ENCODE results near the gene IREB2. TPM values are rescaled to one million over a fixed set of nuclear protein-coding genes. Genes with fewer than 3 reads are reported as not detected.

The IREB2 gene
- total RNA-seq, 2 experiments from 2014 or later = 27.1 to 77.6 TPM

- H3K4me2 ChIP-seq (ENCODE audit: low read length) = no peak overlapping the region
- no peaks in the 10 kb centered on the region for H3K9me2 ChIP-seq (ENCODE audit: insufficient read depth, low read length)
- no peak for DNase-seq (ENCODE audit: low spot score)
- ChIA-PET CTCF (ENCODE audit: unreplicated experiment) (no interaction called here), POLR2A (interaction anchor here (1.2 kb wide), 1 partner anchor 9 kb away, joined by 4 read pairs; no protein-coding TSS in a partner anchor)
- no peak overlapping the region for H3K4me3 ChIP-seq (ENCODE audit: low read depth, low read length, poor library complexity, severe bottlenecking)
- intact Hi-C loops (cut with micrococcal nuclease; ENCODE audit: unreplicated experiment) = no loop called here
- no peak for TF ChIP-seq EZH2phosphoT487 (IDR thresholded peaks at IDR 0.05; ENCODE audit: borderline replicate concordance, low read depth, low read length)
- peaks cover 46% of the 10 kb centered on the region for H3K36me3 ChIP-seq (ENCODE audit: insufficient read depth, low read length)
- no peak overlapping the region for H2AFZ ChIP-seq (ENCODE audit: low read length)
- H3K9me3 ChIP-seq (ENCODE audit: low read length) = no peaks in the 10 kb centered on the region
- H3K4me1 ChIP-seq (ENCODE audit: insufficient read depth, low read length, poor library complexity, severe bottlenecking) = no peaks in the 10 kb centered on the region
- no peaks in the 10 kb centered on the region for H4K20me1 ChIP-seq (ENCODE audit: insufficient read depth, low read length)
- no peaks in the 10 kb centered on the region for H3K79me2 ChIP-seq (ENCODE audit: insufficient read depth, low read depth, low read length)
- no TSS peak for BruUV-seq (replicated peaks)
- H3K27ac ChIP-seq (ENCODE audit: low read depth, low read length, poor library complexity, severe bottlenecking) = no peak overlapping the region
Observed at GRCh38 chr15:78502641-78503040, 64.6 kb downstream of the IREB2 start.

- peak within 1 kb of the TSS; percentile 69 for H3K4me2 ChIP-seq (ENCODE audit: low read length)
- ChIA-PET CTCF (ENCODE audit: unreplicated experiment) (no interaction called here), POLR2A (no interaction called here)
- H3K9me2 ChIP-seq (ENCODE audit: insufficient read depth, low read length) = no peaks in the 10 kb centered on the region
- no peaks in the 10 kb centered on the region for H3K79me2 ChIP-seq (ENCODE audit: insufficient read depth, low read depth, low read length)
- no peaks in the 10 kb centered on the region for H4K20me1 ChIP-seq (ENCODE audit: insufficient read depth, low read length)
- no TSS peak for BruUV-seq (replicated peaks)
- intact Hi-C loops (cut with micrococcal nuclease; ENCODE audit: unreplicated experiment) = no loop called here
- peaks cover under 1% of the 10 kb centered on the region; the same call in 1 of the 2 replicates for H3K36me3 ChIP-seq (ENCODE audit: insufficient read depth, low read length)
- H3K4me1 ChIP-seq (ENCODE audit: insufficient read depth, low read length, poor library complexity, severe bottlenecking) = no peaks in the 10 kb centered on the region
- H3K4me3 ChIP-seq (ENCODE audit: low read depth, low read length, poor library complexity, severe bottlenecking) = peak within 1 kb of the TSS; percentile 67
- TF ChIP-seq EZH2phosphoT487 (IDR thresholded peaks at IDR 0.05; ENCODE audit: borderline replicate concordance, low read depth, low read length) (no peak), CTCF (conservative IDR thresholded peaks at IDR 0.05; ENCODE audit: low read length) (no peak)
- no peak within 1 kb of the TSS for H3K27ac ChIP-seq (ENCODE audit: low read depth, low read length, poor library complexity, severe bottlenecking)
- DNase-seq (ENCODE audit: low spot score) = peak; percentile 55
- H3K9me3 ChIP-seq (ENCODE audit: low read length) = no peaks in the 10 kb centered on the region
- H2AFZ ChIP-seq (ENCODE audit: low read length) = peak within 1 kb of the TSS; percentile 85
Observed at GRCh38 chr15:78506971-78507830, 69.2 kb downstream of the IREB2 start, which contains the start of gene HYKK. Gene HYKK (plus strand): TSS chr15:78507577. CDS start chr15:78513089, 5,512 bp downstream.

- no peaks in the 10 kb centered on the region for H3K4me1 ChIP-seq (ENCODE audit: insufficient read depth, low read length, poor library complexity, severe bottlenecking)
- no TSS peak for BruUV-seq (replicated peaks)
- H3K36me3 ChIP-seq (ENCODE audit: insufficient read depth, low read length) = no peaks in the 10 kb centered on the region
- no peak for DNase-seq (ENCODE audit: low spot score)
- peak overlapping the region; percentile 85 for H2AFZ ChIP-seq (ENCODE audit: low read length)
- intact Hi-C loops (cut with micrococcal nuclease; ENCODE audit: unreplicated experiment) = no loop called here
- no peak for TF ChIP-seq EZH2phosphoT487 (IDR thresholded peaks at IDR 0.05; ENCODE audit: borderline replicate concordance, low read depth, low read length)
- no peak for TF ChIP-seq CTCF (conservative IDR thresholded peaks at IDR 0.05; ENCODE audit: low read length)
- POLR2A ChIA-PET = no interaction called here
- H3K4me3 ChIP-seq (ENCODE audit: low read depth, low read length, poor library complexity, severe bottlenecking) = peak overlapping the region; percentile 67
- CTCF ChIA-PET (ENCODE audit: unreplicated experiment) = no interaction called here
- no peaks in the 10 kb centered on the region for H3K9me3 ChIP-seq (ENCODE audit: low read length)
- peak overlapping the region; percentile 69 for H3K4me2 ChIP-seq (ENCODE audit: low read length)
- no peaks in the 10 kb centered on the region for H3K79me2 ChIP-seq (ENCODE audit: insufficient read depth, low read depth, low read length)
- no peak overlapping the region for H3K27ac ChIP-seq (ENCODE audit: low read depth, low read length, poor library complexity, severe bottlenecking)
- no peaks in the 10 kb centered on the region for H3K9me2 ChIP-seq (ENCODE audit: insufficient read depth, low read length)
- no peaks in the 10 kb centered on the region for H4K20me1 ChIP-seq (ENCODE audit: insufficient read depth, low read length)
Observed at GRCh38 chr15:78507831-78508160, 69.8 kb downstream of the IREB2 start.

Data from OCI-LY7 (cell line).